Esophagus squamous epithelium (tissue), 4 donors: ENCODE data around the gene RPRD1A.

Experiments
- CTCF ChIP-seq, 6 experiments: fragments of 450-650 bp in 4 of 6; fragments of 200-600 bp in 2 of 6; sonication (generic) in 2 of 6; IDR thresholded peaks; one replicate each; pipeline ENCODE4 v1.5.1; 2016 to 2019; ENCODE audit warnings: antibody characterized with exemption in 6 of 6, mild to moderate bottlenecking in 4 of 6, moderate library complexity in 4 of 6
- POLR2A ChIP-seq, 4 donors: fragments of 450-650 bp; IDR thresholded peaks; one replicate each; pipeline ENCODE4 v1.6.1; 2017; ENCODE audit warnings: antibody characterized with exemption in 4 of 4, mild to moderate bottlenecking in 4 of 4, moderate library complexity in 3 of 4

GRCh38 chr18:36006997-36007396, 60.4 kb downstream of the RPRD1A start:
- no peak for TF ChIP-seq CTCF (IDR thresholded peaks at IDR 0.05)
- TF ChIP-seq POLR2A (IDR thresholded peaks at IDR 0.05), result no peak
